Daoy (cell line): ENCODE data around the gene ATP6V0B. TPM values are rescaled to one million over a fixed set of nuclear protein-coding genes. Genes with fewer than 3 reads are reported as not detected.

Experiments
- DNase-seq: peaks from one replicate; pipeline ENCODE4 v3.0.0-alpha.2; 2015; ENCODE audit warnings: low read depth
- total RNA-seq: library from RNA; depleted of rRNA; stranded (reverse); fragments of >200 nt; shearing (Covaris generic); gene quantifications from 2 replicates; pipeline ENCODE4 v1.2.3, GENCODE V29; 2014

Gene ATP6V0B
- total RNA-seq, 1 experiment from 2014 or later = 233 TPM

DNA sequence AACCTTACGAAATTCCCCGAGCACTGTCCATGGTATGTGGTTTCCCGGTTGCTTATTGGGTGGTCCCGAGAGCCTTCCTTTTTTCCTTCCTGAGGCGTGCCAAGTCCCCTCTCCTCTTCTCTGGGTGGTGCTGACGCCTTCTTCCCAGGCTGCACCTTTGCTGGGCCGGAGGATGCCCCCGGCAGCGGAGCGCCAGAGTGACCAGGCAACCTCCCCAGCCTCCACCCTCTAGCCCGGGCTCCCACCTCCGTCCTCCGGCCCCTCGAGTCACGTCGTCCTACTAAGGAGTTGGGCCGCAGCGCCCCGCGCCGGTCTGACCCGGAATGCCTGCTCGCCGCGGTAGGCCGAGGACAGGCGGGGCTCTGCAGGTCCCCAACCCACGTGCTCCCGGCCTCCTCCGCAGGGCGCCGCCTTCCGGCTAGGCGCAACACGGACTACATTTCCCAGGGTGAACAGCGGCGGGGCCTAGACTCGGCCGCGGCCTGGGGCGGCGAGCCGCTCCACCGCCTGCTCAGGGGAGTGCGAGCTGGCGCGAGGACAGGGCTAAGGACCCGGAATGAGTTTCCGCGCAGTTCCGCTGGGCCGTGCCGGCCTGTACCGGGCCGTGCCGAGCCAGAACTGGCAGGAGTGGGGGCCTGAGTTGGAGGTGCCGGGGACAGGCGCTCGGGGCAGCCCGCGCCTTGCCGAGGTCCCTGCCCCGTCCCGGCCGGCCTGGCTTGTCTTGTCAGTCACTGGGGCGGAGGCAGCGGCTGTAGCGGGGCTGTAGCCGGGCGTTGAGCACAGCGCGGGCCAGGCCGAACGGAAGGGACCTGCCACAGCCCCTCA is 28.3 kb upstream of the ATP6V0B start, which contains the start of gene IPO13:
Gene IPO13, plus strand, starts transcription at position 715 of the 825 bp plus-strand sequence. CDS start 651 bp downstream, outside the sequence.
- DNase-seq = peak; percentile 98

DNA sequence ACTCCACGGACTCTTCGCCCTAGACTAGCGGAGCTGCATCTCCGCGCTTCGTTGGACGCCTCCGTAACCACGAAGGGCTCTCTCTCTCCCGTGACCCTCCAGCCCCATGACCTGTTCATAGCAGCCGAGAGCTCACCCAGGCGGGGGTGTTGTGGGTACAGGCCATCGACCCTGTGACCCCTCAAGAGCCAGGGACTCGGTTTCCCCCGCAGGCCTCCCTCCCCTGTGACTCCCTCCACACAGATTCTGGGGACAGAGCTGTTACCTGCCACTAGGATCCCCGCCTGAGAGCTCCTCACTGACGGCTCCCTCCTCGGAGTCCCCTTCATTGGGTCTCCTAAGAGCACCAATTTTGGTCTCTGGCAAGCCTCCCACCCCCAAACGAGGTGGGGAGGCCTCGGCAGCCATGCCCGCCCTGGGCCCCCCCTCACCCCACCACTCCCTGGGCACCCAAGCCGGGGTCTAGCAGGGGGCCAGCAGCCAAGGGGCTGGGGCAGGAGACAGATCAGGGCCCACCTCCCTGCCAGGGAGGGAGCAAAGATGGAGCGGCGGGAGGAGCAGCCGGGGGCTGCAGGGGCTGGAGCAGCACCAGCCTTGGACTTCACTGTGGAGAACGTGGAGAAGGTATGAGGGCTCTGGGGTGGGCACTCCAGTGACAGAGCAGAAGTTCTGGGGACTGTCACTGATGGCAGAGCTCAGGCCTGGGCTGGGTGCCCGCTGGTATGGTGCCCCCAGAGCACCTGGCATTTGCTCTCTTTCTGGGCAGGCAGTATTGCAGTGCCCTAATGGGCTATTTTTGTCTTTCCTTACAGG is 27.5 kb upstream of the ATP6V0B start:
- no peak for DNase-seq

DNA sequence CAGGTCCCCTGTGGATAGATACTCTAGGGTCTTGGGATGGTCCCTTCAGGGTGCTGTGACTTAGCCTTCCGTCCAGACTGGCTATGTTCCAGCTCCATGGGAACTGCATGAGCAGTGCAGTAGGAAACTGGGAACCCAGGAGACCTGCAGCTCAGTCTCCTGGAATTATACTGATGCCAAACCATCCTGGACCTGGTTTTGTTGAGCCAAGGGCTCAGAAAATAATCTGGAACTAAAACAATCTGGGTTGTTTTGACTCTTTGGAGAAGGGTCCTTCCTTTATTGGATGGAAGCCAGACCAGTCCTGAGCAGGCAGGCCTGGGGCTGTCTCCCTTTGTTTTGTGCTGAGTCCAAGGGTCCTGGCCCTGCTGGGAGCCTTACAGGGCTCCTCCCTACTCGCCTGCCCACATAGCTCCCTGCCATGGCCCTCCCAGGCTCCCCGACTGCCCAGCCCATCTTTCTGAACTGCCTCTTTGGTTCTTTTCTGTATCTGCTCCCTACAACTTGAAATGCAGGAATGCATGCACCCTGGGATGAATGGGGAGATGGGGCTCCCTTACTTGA is 26.8 kb upstream of the ATP6V0B start:
- DNase-seq = no peak

DNA sequence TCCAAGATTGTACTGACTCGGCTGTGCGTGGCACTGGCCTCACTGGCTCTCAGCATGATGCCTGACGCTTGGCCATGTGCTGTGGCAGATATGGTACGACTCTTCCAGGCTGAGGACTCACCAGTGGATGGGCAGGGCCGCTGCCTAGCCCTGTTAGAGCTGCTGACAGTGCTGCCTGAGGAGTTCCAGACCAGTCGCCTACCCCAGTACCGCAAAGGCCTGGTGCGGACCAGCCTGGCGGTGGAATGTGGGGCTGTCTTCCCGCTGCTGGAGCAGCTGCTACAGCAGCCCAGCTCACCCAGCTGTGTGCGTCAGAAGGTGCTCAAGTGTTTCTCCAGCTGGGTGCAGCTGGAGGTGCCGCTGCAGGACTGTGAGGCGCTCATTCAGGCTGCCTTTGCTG is 25.1 kb upstream of the ATP6V0B start:
- no peak for DNase-seq

DNA sequence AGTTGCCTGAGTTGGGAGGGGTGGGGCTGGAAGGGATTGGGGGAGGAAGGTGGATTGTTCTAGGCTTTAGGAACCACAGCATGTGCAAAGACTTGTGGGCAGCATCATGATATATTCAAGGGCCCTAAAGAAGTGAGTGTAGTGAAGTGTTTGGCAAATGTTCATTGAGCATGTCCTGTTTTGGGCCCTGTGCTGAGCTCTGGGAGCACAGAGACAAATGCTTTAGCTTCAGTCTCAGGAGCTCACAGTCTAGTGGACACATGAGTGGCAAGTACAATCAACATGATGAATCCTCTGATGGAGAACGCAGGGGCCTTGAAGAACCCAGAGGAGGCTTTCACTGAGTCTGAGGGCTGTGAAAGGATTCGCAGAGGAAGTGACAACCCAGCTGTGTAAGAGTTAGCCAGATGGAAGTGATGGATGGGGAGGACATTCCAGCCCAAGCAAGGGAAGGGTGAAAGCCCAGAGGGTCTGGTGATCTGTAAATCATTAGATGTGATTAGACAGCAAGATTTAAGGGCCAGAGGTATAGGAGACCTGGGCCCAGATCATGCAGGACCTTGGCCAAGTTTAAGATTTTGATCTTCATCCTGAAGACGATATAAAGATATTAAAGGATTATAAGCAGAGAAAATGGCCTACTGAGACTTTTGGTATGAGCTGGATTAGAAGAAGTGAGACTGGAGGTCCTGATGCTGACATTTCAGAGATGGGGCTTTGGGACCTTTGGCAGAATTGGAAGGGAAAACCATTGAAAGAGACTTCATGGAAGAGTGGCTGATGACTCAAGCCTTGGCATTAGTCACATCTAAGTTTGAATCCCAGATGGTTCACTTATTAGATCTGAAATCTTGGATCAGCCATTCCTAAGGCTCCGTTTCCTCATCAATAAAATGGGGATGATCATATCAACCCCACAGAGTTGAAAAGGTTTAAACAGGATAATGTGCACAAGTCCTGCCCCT is 23.5 kb upstream of the ATP6V0B start:
- DNase-seq = peak; percentile 45

DNA sequence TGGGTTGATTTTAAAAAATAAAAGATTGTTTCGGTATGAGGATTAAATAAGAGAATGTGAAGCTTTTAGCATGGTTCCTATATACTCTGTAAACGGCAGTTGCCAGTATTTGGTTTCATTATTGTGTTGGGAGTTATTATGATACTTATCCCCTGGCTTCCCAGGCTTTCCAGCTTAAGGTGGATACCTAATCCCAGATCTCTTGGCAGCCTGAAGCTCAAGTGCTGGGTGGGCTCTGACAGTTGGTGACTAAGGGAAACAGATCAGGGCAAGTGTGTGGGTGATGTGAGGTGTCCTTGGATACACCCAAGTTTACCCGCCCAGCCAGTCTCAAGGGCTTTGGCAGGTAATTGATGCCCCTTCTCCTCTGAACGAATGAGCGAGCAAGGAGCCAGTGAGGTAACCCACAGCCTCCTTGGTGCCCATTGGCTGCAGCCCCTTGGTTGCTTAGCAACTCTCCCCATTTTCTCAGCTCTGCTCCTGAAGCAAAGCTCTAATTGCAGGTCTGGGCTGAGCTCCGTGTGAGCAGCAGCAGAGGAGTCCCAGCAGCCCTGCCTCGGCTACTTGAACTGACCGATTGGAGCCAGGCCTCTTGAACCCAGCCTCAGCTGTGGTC is 21.9 kb upstream of the ATP6V0B start:
- peak; percentile 46 for DNase-seq

DNA sequence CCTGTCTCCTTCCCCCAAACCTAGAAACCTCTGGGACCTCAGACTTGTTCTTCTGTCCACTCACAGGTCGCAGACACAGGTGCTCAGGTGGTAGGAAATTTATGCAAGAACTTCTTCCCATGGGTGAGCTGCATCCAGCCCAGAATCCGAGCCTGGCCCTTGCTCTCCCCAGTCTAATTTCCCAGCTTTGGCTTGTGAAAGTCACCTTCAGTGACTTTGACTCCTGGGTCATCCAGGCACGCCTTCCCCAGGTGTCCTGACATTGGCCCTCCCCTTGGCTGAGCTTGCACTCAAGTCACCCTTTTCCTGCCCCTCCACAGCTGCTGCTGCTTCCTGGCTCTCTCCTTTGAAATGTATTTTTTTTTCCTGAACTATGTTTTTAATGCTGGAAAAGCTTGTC is 21.4 kb upstream of the ATP6V0B start:
- no peak for DNase-seq

DNA sequence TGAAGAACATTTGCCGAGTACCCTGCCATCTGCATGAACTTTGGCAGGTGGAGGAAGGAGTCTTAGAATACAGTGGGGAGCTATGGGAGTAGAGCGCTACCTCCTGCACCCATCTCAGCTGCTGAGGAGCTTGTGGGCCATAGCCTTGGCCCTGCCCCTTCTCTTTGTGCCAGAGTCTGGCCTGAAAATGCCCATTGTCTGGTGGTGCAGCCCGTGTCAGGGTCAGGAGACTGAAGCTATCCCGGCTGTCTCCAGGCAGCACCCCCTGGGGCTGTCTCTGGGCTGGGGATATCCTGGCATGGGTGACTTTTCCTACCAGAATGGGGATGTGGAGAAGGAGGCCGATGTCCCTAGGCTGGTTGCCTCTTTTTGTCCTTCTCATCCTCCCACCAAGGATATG is 20.7 kb upstream of the ATP6V0B start:
- DNase-seq = no peak

DNA sequence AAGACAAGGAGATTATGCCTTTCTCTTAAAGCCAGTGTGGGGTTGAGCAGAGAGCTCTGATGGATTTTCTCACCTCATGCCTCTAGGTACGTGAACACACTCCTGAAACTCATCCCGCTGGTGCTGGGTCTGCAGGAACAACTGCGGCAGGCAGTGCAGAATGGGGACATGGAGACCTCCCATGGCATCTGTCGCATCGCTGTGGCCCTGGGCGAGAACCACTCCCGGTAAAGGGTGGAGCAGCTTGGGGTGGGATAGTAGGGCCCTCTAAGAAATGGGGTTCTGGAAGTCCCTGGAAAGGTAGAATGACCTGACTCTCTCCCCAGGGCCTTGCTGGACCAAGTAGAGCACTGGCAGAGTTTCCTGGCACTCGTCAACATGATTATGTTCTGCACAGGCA is 18.5 kb upstream of the ATP6V0B start:
- no peak for DNase-seq

DNA sequence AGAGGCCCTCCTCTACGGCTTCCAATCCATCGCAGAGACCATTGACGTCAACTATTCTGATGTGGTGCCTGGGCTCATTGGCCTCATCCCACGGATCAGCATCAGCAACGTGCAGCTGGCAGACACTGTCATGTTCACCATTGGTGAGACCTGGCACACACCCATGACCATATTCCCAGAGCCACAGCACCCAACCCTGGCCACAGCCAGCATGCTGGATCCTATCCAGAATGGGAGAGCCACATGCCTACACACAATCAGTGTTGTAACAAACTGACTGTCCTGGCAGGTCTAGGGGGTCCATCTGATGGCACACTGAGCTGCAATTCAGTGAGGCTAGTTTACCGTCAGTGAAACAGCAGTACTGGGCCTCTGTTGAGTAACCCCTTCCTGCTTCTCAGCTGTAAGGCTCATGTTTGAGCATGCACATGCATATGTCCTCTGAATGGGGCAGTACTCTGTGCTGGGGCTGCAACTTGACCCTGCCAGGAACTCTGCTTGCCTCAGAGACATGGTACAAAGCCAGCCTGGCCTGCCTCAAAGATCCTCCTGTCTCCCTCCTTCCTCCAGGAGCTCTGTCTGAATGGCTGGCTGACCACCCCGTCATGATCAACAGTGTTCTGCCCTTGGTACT is 17.2 kb upstream of the ATP6V0B start:
- no peak for DNase-seq

DNA sequence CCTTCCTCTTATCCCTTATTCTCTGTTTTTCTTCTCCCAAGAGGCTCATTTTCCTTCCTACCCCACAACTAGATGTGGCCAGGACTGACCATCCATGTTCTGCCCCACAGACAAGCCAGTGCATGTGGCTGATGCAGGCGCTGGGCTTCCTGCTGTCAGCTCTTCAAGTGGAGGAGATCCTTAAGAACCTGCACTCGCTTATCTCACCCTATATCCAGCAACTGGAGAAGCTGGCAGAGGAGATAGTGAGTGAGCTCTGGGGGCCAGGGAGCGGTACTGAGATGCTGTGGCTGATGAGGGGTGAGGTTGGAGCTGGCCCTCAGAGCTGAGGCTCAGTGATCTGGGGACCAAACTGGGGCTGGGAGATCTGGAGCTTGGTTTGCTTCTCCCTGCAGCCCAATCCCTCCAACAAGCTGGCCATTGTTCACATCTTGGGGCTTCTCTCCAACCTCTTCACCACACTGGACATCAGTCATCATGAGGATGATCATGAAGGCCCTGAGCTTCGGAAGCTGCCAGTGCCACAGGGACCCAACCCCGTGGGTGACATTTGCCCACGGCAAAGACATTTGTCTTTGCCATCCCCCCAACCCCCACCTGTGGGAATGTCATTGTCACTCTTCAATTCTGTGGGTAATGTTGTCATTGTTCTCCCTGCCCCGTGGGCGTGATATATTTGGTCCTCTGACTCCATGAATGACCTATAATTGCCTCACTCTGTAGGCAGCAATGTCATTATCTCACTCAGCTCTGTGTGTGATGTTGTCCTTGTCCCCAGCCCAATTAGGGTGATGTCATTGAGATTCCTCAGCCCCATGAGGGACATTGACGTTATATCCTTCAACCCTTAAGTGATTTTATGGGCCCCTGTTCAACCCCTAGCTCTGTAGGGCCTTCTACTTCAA is 16.2 kb upstream of the ATP6V0B start:
- no peak for DNase-seq

DNA sequence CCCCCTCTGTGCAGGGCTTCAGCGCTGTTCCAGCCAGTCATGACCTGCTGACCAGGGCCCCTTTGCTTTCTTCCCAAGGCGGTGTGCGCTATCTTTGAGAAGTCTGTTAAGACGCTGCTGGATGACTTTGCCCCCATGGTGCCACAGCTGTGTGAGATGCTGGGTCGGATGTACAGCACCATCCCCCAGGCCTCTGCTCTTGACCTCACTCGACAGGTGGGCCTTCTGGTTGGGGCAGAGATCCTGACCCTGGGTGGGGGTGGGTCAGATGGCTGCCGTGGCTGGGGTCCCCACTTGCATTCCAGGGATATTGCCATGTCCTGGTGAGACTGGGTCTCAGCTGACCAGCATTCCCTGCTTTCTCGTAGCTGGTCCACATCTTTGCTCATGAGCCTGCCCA is 14.0 kb upstream of the ATP6V0B start:
- no peak for DNase-seq

DNA sequence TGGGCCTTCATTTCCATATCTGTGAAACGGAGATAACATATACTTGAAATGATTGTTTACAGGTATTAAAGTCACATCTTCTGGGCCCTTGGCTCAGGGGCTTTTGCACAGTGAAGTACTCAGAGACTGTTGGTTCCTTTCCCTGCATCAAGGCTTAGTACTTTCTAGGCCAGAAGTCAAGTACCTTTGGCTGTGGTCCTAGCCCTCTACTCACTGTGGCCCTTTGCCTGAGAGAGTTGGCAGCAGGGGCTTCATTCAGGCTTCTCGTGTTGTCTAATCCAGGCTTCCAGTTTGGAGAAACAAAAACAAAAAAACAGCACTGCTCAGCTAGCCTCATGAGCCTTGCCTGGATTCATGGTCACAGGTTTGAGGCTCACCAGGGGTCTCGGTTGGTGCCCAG is 13.1 kb upstream of the ATP6V0B start:
- DNase-seq = no peak

DNA sequence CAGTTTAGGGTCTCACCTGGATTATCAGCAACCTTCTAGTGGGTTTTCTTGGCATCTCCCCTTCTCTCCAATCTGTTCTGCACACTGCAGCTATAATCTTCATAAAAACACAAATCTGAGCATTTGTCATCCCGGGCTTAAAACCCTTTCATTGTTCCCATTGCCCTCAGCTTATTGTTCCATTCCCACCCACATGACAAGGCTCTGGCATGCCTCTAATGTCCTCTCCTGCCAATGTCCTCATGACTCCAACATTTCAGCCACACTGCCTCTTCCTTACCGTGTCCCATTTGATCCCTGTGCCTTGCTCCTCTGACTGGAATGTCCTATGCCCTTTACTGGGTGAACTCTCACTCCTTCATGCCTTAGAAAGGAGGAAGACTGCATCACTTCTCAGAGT is 12.4 kb upstream of the ATP6V0B start:
- no peak for DNase-seq

DNA sequence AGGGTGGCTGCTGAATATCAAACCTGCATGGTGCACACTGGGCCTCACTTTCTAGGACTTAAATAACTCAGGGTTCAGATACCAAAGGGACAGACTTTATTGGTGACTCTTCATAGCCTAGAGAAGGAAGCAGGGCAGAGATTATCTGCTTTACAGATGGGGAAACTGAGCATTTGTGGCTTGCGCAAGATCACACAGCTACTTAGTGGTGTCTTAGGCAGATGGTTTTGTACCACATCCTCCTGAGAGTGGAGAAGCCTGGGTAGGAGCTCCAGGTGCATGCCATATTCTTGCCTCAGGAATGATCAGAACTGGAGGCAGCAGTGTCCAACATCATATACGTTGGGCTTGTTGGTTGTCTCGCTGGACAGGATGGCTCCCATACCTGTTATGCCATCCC is 11.8 kb upstream of the ATP6V0B start:
- no peak for DNase-seq

DNA sequence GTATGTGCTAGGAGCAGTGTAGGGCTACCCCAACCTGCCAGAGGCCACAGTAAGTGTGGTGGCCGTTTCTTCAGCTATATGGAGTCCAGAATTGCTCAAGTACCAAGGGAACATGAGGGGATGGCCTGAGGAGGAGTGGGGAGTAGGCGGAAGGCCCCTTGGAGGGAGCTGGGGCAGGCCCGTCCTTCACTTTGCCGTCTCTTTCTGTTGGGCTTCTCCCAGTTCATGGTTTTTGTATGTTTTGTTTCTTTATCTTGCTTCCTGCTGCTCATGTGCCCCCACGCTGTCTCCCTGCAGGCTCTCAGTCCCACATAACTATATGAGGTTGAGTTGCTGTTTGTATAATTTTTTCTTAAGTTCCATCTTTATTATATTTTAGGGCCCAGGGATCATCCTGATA is 10.9 kb upstream of the ATP6V0B start:
- no peak for DNase-seq

DNA sequence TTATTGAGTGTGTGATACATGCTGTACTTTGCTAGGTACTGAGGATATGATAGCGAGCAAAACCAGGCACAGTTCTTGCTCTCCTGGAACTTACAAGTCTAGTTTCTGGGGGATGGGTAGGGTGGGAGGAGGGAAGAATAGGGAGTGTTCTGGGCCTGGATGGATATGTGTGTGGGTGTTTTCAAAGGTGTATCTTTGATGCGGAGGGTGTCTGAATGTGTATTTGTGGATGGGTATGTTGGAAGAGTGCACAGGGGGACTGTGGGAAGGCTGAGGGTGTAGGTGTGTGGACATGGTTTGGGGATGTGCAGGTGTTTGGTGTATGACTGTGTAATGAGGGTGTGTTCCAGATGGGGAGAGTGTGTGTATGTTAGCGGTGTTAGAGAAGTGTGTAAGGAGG is 9.4 kb upstream of the ATP6V0B start:
- no peak for DNase-seq

DNA sequence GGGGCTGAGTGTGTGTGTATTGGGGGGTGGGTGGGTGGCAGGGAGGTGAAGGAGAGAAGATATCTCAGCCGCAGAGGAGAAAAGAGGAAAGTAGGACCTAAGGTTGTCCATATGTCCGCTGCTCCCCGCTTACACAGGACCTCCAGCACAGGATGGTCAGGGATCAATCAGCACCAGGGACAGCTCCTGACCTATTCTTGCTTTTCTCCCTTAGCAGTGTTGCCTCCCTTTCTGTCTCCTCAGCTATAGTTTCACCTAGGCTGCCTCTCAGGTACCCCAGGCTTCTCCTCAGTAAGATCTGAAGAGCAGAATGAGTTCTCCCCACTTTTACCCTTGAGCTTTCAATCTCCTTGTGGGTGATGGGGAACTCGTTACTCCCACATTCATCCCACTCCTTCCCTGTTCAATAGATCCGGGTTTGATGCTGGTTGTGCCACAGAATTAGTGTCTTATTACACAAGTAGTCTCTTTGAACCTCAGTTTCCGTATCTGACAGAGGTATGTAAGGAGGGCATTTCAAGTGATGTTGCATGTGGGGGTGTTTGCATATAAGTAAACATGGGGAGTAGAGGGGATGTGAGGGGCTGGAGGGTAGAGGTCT is 6.3 kb upstream of the ATP6V0B start:
- DNase-seq = no peak

DNA sequence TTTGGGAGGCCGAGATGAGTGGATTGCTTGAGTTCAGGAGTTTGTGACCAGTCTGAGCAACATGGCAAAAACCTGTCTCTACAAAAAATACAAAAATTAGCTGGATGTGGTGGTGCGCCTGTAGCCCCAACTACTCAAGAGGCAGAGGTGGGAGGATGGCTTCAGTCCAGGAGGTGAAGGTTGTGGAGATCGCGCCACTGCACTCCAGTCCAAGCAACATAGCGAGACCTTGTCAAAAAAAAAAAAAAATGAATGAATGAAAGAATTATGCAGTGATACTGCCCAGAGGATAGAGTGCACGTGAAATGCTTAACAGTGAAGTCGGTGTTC is 5.4 kb upstream of the ATP6V0B start:
- no peak for DNase-seq
